SK-N-SH (cell line): ENCODE measurements around the gene ATP11A. TPM values are rescaled to one million over a fixed set of nuclear protein-coding genes. Genes with fewer than 3 reads are reported as not detected.

ENCODE experiments used
- CTCF ChIA-PET: fragments of 300-600, 350-600 bp; formaldehyde crosslinking; extraction: SDS; loops from one replicate; lab custom pipeline; 2021; lab: Yijun Ruan, JAX
- POLR2A ChIA-PET: fragments of 350-600 bp; sonication (Branson Sonifier 250); formaldehyde crosslinking; extraction: SDS; loops from one replicate; lab custom pipeline; 2020; ENCODE audit warnings: antibody characterized with exemption, inconsistent platforms; lab: Yijun Ruan, JAX
- DNase-seq: peaks from one replicate; pipeline ENCODE4 v3.0.0; 2012
- H2AFZ ChIP-seq: fragments of 200-600 bp; sonication (generic); 2 replicates; pipeline ENCODE4 v1.8.1; 2016; ENCODE audit warnings: antibody characterized with exemption, mild to moderate bottlenecking, low read depth
- H3F3A ChIP-seq: fragments of 200-600 bp; sonication (generic); replicated peaks from 2 replicates; pipeline ENCODE3; 2016; ENCODE audit warnings: antibody characterized with exemption, mild to moderate bottlenecking; ENCODE audit not compliant: insufficient read depth
- H3K27ac ChIP-seq, 2 experiments: fragments of 200-500 bp in 1 of 2; fragments of 200-600 bp in 1 of 2; sonication (Bioruptor generic) in 1 of 2; sonication (generic), shearing (Covaris generic) in 1 of 2; 2 replicates each; pipeline versions ENCODE4 v1.5.1 to v1.6.1; 2014 to 2016; ENCODE audit warnings: low read depth in 2 of 2, inconsistent platforms in 1 of 2, low read length in 1 of 2, mild to moderate bottlenecking in 1 of 2, mixed read lengths in 1 of 2
- H3K27me3 ChIP-seq: fragments of 200-600 bp; sonication (generic), shearing (Covaris generic); 2 replicates; pipeline ENCODE4 v1.6.1; 2016; ENCODE audit warnings: mixed run types; ENCODE audit not compliant: insufficient read depth
- H3K36me3 ChIP-seq, 2 experiments: fragments of 200-500 bp in 1 of 2; fragments of 200-600 bp in 1 of 2; sonication (Bioruptor generic) in 1 of 2; sonication (generic) in 1 of 2; replicated peaks in 1 of 2; 2 replicates each; pipeline versions ENCODE3 to v1.5.1; 2014 to 2016; ENCODE audit warnings: low read length in 1 of 2, mild to moderate bottlenecking in 1 of 2; ENCODE audit not compliant: insufficient read depth in 2 of 2, control insufficient read depth in 1 of 2
- H3K4me1 ChIP-seq, 2 experiments: fragments of 200-500 bp in 1 of 2; fragments of 200-600 bp in 1 of 2; sonication (Bioruptor generic) in 1 of 2; sonication (generic), shearing (Covaris generic) in 1 of 2; 2 replicates each; pipeline versions ENCODE4 v1.5.1 to v1.6.1; 2014 to 2016; ENCODE audit warnings: low read depth in 1 of 2, low read length in 1 of 2, mixed run types in 1 of 2; ENCODE audit not compliant: insufficient read depth in 2 of 2, control insufficient read depth in 1 of 2
- H3K4me2 ChIP-seq: fragments of 200-600 bp; sonication (generic), shearing (Covaris generic); 2 replicates; pipeline ENCODE4 v1.6.1; 2017; ENCODE audit warnings: mixed run types
- H3K4me3 ChIP-seq, 2 experiments: fragments of 200-500 bp in 1 of 2; fragments of 200-600 bp in 1 of 2; sonication (Bioruptor generic) in 1 of 2; sonication (generic), shearing (Covaris generic) in 1 of 2; 2 replicates each; pipeline versions ENCODE4 v1.5.1 to v1.8.1; 2014 to 2016; ENCODE audit warnings: low read depth in 2 of 2, inconsistent platforms in 1 of 2, low read length in 1 of 2, mild to moderate bottlenecking in 1 of 2, mixed read lengths in 1 of 2, moderate library complexity in 1 of 2
- H3K79me2 ChIP-seq: fragments of 200-600 bp; sonication (generic); 2 replicates; pipeline ENCODE4 v1.8.1; 2017; ENCODE audit warnings: mild to moderate bottlenecking; ENCODE audit not compliant: insufficient read depth
- H3K9ac ChIP-seq: fragments of 200-600 bp; sonication (generic); 2 replicates; pipeline ENCODE4 v1.6.1; 2017; ENCODE audit warnings: mixed run types
- H3K9me2 ChIP-seq: fragments of 200-600 bp; sonication (generic); 2 replicates; pipeline ENCODE4 v1.6.1; 2017; ENCODE audit warnings: mixed run types
- H3K9me3 ChIP-seq: fragments of 200-600 bp; sonication (generic); 2 replicates; pipeline ENCODE4 v1.6.1; 2017; ENCODE audit warnings: mixed run types, mild to moderate bottlenecking, moderate library complexity
- H4K20me1 ChIP-seq: fragments of 200-600 bp; sonication (generic); 2 replicates; pipeline ENCODE4 v1.6.1; 2017; ENCODE audit warnings: mild to moderate bottlenecking, mixed run types; ENCODE audit not compliant: insufficient read depth
- CHD2 ChIP-seq: fragments of 150-350 bp; IDR thresholded peaks from 2 replicates; pipeline ENCODE4 v1.6.1; 2018; ENCODE audit warnings: low read length; ENCODE audit not compliant: partially characterized antibody
- EP300 ChIP-seq, 2 experiments: IDR thresholded peaks; 2 replicates each; pipeline versions ENCODE4 v1.4.0 to v1.6.1; 2012; ENCODE audit warnings: borderline replicate concordance in 1 of 2, low read depth in 1 of 2, low read length in 1 of 2
- EZH2phosphoT487 ChIP-seq: fragments of 200-600 bp; sonication (generic); IDR thresholded peaks from 2 replicates; pipeline ENCODE4 v1.6.1; 2017; ENCODE audit warnings: low read depth, mixed run types, mild to moderate bottlenecking, antibody characterized with exemption, moderate library complexity, borderline replicate concordance
- FOSL2 ChIP-seq: IDR thresholded peaks from 2 replicates; pipeline ENCODE4 v1.4.0; 2012; ENCODE audit warnings: low read depth, mild to moderate bottlenecking, moderate library complexity, borderline replicate concordance
- FOXJ3 ChIP-seq: sonication (generic); formaldehyde crosslinking; IDR thresholded peaks from 2 replicates; pipeline ENCODE4 v1.5.1; 2020; ENCODE audit warnings: mild to moderate bottlenecking, missing genetic modification reagents
- FOXM1 ChIP-seq: IDR thresholded peaks from 2 replicates; pipeline ENCODE4 v1.4.0; 2012; ENCODE audit warnings: low read depth, mild to moderate bottlenecking
- IRF3 ChIP-seq: fragments of 150-350 bp; IDR thresholded peaks from 2 replicates; pipeline ENCODE4 v1.6.1; 2016; ENCODE audit warnings: mild to moderate bottlenecking, low read depth, low read length
- JUND ChIP-seq: IDR thresholded peaks from 2 replicates; pipeline ENCODE4 v1.4.0; 2012
- MEF2A ChIP-seq: IDR thresholded peaks from 2 replicates; pipeline ENCODE4 v1.4.0; 2012; ENCODE audit warnings: low read depth, borderline replicate concordance
- NFIC ChIP-seq: IDR thresholded peaks from 2 replicates; pipeline ENCODE4 v1.4.0; 2012; ENCODE audit warnings: borderline replicate concordance
- NRF1 ChIP-seq: IDR thresholded peaks from 2 replicates; pipeline ENCODE4 v1.6.1; 2012; ENCODE audit warnings: low read depth, mild to moderate bottlenecking, low read length
- RAD21 ChIP-seq: IDR thresholded peaks from 2 replicates; pipeline ENCODE4 v1.6.1; 2012; ENCODE audit warnings: mild to moderate bottlenecking, low read length
- SMC3 ChIP-seq: IDR thresholded peaks from 2 replicates; pipeline ENCODE4 v1.6.1; 2012; ENCODE audit warnings: low read depth, low read length, improper control_type of control experiment
- TAF1 ChIP-seq: IDR thresholded peaks from 2 replicates; pipeline ENCODE4 v1.6.1; 2012; ENCODE audit warnings: low read depth, mild to moderate bottlenecking, low read length, moderate library complexity, borderline replicate concordance
- WGBS: methylation state at CpG from one replicate; pipeline ENCODE4 v1.1.6; 2017; ENCODE audit warnings: low lambda C conversion rate; 5-methylcytosine and 5-hydroxymethylcytosine counted together
- polyA plus RNA-seq, 3 experiments: library from polyadenylated mRNA; depleted of rRNA; stranded (reverse); fragments of >200 nt; gene quantifications; 2 replicates each; pipeline ENCODE4 v1.2.3, GENCODE V29; 2012
- TF ChIP-seq, protein P1 (sequence below): fragments of 200-600 bp; sonication (generic); IDR thresholded peaks from 2 replicates; pipeline ENCODE4 v1.6.1; 2017; ENCODE audit warnings: antibody characterized with exemption, mild to moderate bottlenecking, moderate library complexity
- TF ChIP-seq, protein P2 (sequence below): IDR thresholded peaks from 2 replicates; pipeline ENCODE4 v1.4.0; 2012; ENCODE audit warnings: low read depth
- TF ChIP-seq, protein P3 (sequence below): IDR thresholded peaks from 2 replicates; pipeline ENCODE4 v1.4.0; 2012; ENCODE audit warnings: low read depth, borderline replicate concordance

ATP11A gene
- polyA plus RNA-seq, 1 of the 3 experiments (the other 2 are of a cell fraction), result 4.1 TPM

- ChIA-PET POLR2A (interaction anchor here (1.5 kb wide), 1 partner anchor 9 kb away, joined by 4 read pairs; no protein-coding TSS in a partner anchor), CTCF (interaction anchor here (0.7 to 1.5 kb wide), 3 partner anchors 20 to 75 kb away, joined by 3 to 4 read pairs (median 3); no protein-coding TSS in a partner anchor)
- Histone ChIP-seq H3K79me2 (no peaks in the 10 kb centered on the region), H4K20me1 (no peaks in the 10 kb centered on the region), H3K36me3 (no peaks in the 10 kb centered on the region), H3K27ac (no peak overlapping the region), H3K4me1 (peaks cover 0 to 18% of the 10 kb centered on the region in 2 experiments; a peak in 1 of 4 replicates), H2AFZ (no peak overlapping the region), H3F3A (no peaks in the 10 kb centered on the region), H3K4me3 (peak overlapping the region in 1 of 2 experiments; percentile 52; a peak in 2 of 4 replicates), H3K27me3 (peaks cover 10% of the 10 kb centered on the region), H3K9me2 (no peaks in the 10 kb centered on the region), H3K9me3 (no peaks in the 10 kb centered on the region), H3K9ac (no peak overlapping the region), H3K4me2 (peak overlapping the region; percentile 65; the same call in 1 of the 2 replicates)
- 63% methylated on average over 12 of the region's 36 CpGs for WGBS
- peak; percentile 50 for DNase-seq
- TF ChIP-seq, protein P1, sequence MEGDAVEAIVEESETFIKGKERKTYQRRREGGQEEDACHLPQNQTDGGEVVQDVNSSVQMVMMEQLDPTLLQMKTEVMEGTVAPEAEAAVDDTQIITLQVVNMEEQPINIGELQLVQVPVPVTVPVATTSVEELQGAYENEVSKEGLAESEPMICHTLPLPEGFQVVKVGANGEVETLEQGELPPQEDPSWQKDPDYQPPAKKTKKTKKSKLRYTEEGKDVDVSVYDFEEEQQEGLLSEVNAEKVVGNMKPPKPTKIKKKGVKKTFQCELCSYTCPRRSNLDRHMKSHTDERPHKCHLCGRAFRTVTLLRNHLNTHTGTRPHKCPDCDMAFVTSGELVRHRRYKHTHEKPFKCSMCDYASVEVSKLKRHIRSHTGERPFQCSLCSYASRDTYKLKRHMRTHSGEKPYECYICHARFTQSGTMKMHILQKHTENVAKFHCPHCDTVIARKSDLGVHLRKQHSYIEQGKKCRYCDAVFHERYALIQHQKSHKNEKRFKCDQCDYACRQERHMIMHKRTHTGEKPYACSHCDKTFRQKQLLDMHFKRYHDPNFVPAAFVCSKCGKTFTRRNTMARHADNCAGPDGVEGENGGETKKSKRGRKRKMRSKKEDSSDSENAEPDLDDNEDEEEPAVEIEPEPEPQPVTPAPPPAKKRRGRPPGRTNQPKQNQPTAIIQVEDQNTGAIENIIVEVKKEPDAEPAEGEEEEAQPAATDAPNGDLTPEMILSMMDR, result no peak
- TF ChIP-seq TAF1 (no peak), MEF2A (no peak), NRF1 (no peak), NFIC (no peak), CHD2 (no peak), FOXJ3 (CRISPR knock-in tag) (no peak), IRF3 (no peak), EP300 (IDR thresholded peaks at IDR 0.05; ENCODE audit: borderline replicate concordance in 1 of 2, low read depth in 1 of 2, low read length in 1 of 2) (no peak), FOSL2 (no peak), SMC3 (no peak), JUND (no peak), EZH2phosphoT487 (no peak), FOXM1 (no peak), RAD21 (no peak)
- TF ChIP-seq, protein P2, sequence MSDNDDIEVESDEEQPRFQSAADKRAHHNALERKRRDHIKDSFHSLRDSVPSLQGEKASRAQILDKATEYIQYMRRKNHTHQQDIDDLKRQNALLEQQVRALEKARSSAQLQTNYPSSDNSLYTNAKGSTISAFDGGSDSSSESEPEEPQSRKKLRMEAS, result no peak
- TF ChIP-seq, protein P3, sequence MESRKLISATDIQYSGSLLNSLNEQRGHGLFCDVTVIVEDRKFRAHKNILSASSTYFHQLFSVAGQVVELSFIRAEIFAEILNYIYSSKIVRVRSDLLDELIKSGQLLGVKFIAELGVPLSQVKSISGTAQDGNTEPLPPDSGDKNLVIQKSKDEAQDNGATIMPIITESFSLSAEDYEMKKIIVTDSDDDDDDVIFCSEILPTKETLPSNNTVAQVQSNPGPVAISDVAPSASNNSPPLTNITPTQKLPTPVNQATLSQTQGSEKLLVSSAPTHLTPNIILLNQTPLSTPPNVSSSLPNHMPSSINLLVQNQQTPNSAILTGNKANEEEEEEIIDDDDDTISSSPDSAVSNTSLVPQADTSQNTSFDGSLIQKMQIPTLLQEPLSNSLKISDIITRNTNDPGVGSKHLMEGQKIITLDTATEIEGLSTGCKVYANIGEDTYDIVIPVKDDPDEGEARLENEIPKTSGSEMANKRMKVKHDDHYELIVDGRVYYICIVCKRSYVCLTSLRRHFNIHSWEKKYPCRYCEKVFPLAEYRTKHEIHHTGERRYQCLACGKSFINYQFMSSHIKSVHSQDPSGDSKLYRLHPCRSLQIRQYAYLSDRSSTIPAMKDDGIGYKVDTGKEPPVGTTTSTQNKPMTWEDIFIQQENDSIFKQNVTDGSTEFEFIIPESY, result no peak
These were observed 205.0 kb downstream of the ATP11A start for GRCh38 chr13:112894673-112895481.
